GM12875 (cell line): ENCODE results near the gene BICD1.

ENCODE experiments used
- H3K4me3 ChIP-seq: one replicate; pipeline ENCODE4 v1.5.1; 2011; ENCODE audit warnings: low read depth, low read length, control low read depth
- TF ChIP-seq, protein P1 (sequence below): IDR thresholded peaks from 2 replicates; pipeline ENCODE4 v1.5.1; 2011; ENCODE audit warnings: low read depth, mild to moderate bottlenecking, control low read depth, inconsistent platforms, low read length, moderate library complexity, borderline replicate concordance; ENCODE audit not compliant: insufficient read depth

The BICD1 gene

DNA sequence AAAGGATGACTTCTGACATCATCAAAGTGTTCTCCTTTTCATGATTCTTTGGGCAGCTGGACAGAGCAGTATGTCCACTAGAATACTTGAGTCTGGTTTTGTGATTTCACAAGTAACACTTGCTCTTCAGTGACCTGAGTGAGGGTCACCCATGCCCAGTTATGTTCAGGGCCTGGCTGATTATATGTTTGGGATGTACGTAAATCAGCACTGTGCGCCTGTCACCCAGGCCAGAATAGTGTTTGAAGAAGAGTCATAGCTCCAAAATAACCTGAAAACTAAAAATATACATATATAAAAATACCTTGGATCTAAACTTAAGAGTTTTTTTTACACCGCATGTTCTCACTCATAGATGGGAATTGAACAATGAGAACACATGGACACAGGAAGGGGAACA lies 3.8 kb downstream of the BICD1 start:
- H3K4me3 ChIP-seq: no peak overlapping the region
- TF ChIP-seq, protein P1, sequence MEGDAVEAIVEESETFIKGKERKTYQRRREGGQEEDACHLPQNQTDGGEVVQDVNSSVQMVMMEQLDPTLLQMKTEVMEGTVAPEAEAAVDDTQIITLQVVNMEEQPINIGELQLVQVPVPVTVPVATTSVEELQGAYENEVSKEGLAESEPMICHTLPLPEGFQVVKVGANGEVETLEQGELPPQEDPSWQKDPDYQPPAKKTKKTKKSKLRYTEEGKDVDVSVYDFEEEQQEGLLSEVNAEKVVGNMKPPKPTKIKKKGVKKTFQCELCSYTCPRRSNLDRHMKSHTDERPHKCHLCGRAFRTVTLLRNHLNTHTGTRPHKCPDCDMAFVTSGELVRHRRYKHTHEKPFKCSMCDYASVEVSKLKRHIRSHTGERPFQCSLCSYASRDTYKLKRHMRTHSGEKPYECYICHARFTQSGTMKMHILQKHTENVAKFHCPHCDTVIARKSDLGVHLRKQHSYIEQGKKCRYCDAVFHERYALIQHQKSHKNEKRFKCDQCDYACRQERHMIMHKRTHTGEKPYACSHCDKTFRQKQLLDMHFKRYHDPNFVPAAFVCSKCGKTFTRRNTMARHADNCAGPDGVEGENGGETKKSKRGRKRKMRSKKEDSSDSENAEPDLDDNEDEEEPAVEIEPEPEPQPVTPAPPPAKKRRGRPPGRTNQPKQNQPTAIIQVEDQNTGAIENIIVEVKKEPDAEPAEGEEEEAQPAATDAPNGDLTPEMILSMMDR: no peak

DNA sequence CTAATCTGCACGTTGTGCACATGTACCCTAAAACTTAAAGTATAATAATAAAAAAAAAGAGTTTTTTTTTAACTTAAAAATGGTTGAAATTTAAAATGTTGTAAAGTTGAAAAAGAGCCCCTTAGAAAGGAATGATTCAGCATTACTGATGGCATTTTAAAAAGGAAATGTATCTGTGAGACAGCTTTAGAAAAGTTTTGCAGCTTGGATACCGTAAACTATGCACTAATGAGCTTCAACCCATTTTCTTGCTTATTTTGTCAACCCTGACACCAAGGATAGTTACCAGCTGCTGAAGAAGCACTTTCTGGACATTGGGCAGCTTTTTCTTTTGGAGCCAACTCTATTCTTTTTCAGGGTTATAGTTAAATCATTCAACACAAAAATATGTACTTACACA lies 4.3 kb downstream of the BICD1 start:
- no peak overlapping the region for H3K4me3 ChIP-seq

DNA sequence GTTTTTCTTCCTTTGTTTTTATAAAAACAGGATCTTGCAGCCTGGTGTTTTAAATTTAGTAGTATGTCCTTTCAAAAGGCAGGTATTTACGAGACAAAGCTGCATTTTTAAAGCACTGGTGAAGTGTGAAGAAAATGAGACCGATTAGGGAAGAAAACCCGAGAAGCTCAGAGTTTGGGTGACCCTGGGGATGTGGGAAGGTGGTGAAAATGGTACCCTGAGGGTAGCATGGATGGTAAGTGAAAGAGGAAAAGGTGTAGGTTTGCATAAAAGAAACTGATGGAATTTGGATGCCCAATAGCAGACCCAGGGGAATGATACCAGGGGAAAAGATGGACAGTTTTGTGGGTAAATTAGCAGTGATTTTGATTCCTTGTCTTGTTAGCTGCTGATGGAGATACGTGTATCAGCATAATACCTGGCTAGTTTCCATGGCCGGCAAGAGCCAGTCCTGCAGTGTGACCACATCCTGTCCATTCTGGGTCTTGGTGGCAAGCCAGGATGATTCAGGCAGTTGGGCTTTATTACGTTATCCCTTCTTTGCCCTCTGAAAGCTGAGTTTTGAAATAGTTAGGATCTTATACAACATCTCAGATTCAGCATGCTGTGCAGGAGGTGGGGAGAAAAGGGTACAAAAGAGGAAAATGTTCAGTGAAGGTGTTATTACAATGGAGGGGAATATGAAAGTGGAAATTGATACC lies 8.9 kb downstream of the BICD1 start:
- H3K4me3 ChIP-seq: no peak overlapping the region
- TF ChIP-seq, protein P1: no peak

More for the DNA sequence above, 4.3 kb downstream of the BICD1 start:
- TF ChIP-seq, protein P1: no peak

DNA sequence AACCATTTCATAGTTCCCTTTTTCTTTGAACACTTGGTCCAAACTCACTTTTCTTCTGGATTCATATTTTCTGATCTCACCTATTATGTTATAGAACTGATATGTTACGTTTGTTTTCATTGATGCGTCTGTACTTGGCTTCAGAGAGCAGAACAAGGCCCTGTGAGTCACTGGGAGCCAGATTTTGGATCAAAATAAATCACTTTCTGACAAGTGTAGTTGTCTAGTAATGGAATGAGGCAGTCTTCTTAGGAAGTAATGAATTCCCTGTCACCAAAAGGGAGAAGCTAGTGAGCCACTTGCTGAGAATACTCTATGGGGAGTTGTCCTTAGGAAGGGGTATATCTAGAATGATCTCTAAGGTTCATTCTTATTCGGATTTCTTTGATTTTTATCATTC lies 10.2 kb downstream of the BICD1 start:
- H3K4me3 ChIP-seq: no peak overlapping the region
- TF ChIP-seq, protein P1: no peak

DNA sequence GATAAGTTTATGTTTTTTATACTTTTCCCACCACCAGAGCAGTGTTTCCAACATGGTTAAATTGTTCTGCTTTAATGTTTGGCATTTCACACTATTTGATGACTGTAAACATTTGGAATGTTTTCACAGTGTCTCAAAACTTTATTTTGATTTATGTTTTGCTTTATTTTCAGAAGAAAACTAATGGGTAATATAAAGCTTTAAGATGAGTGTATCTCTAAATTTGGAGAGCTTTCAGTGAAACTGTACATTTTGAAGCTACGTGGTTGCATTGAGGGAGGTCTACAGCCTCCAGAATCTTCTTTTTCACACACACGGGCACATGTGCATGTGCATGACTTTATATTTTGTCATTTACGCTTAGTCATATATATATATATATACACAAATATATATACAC lies 10.7 kb downstream of the BICD1 start:
- TF ChIP-seq, protein P1: no peak
- no peak overlapping the region for H3K4me3 ChIP-seq

DNA sequence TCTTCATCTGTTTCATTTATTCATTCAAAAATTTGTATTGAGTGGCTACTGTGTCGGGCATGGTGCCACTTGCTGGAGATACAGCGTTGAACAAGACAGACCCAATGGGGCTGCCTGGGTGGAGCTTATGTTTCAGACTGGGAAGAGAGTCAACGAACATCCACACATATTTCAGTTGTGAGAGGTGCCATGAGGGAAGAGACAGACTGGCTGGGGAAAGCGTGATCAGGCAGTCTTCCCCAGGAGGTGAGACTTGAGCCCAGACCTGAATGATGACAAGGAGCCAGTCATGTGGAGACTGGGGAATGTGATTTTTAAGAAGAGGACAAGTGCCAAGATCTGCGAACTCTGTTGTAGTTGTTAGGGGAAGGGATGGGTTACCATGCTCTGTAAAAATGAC lies 12.2 kb downstream of the BICD1 start:
- no peak overlapping the region for H3K4me3 ChIP-seq
- TF ChIP-seq, protein P1: no peak

DNA sequence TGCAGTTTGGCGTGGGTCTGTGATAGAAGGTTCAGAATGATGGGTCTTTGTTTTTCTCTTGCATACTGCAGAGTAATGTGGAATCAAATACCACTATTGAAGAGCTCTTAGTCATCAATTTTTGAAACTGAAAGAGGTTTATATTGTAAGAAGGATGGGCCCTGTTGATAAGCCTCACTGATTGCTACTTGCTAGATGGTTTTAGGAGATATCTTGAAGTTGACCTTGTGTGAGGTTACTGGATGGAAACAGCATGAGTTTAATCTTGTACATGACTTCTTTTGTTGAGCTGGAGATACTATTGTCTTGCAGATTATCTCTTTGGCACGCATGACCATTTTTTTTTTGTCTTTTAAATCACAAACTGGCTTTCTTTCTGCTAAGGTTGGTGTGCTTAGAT lies 13.8 kb downstream of the BICD1 start:
- H3K4me3 ChIP-seq: no peak overlapping the region

More for the DNA sequence above, 13.8 kb downstream of the BICD1 start:
- TF ChIP-seq, protein P1: no peak
